OCI-LY1 (cell line): Measurements from ENCODE around the gene C12orf60.

Source experiments
- CTCF ChIP-seq: fragments of 200-600 bp; sonication (generic), shearing (Covaris generic); IDR thresholded peaks from 2 replicates; pipeline ENCODE4 v1.5.1; 2017; ENCODE audit warnings: mild to moderate bottlenecking, antibody characterized with exemption, low read length, moderate library complexity, mixed read lengths
- EZH2 ChIP-seq: fragments of 200-600 bp; sonication (generic), shearing (Covaris generic); IDR thresholded peaks from 2 replicates; pipeline ENCODE4 v1.8.0; 2017; ENCODE audit warnings: borderline replicate concordance, mixed run types, mild to moderate bottlenecking, antibody characterized with exemption, low read length, moderate library complexity, mixed read lengths

DNA sequence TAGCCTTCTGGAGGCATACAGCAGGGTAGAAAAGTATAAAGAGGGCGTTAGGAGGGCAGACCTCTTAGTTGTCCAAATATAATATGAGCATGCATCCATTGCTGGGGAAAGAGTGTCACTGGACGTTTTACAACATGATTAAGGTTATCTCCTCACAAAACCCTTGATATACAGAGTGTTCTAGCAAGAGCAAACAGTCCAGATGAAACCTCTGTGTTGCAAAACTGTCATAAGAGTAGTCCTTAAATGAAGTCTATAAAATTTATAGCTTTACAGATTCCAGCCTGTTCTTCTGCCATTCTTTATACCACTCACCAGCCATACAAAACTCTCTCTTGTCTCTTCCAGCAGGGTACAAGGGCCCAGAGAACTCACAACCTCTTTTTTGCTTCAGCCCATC is 21.9 kb upstream of the C12orf60 start:
- no peak for TF ChIP-seq CTCF
- TF ChIP-seq EZH2: no peak
